GM12801 (cell line): Measurements from ENCODE around the gene DUSP28.

Experiments used
- TF ChIP-seq, protein P1 (sequence below): IDR thresholded peaks from one replicate; pipeline ENCODE4 v1.5.1; 2011; ENCODE audit warnings: control low read depth; ENCODE audit not compliant: insufficient read length; ENCODE audit errors: extremely low read depth

Gene DUSP28

DNA sequence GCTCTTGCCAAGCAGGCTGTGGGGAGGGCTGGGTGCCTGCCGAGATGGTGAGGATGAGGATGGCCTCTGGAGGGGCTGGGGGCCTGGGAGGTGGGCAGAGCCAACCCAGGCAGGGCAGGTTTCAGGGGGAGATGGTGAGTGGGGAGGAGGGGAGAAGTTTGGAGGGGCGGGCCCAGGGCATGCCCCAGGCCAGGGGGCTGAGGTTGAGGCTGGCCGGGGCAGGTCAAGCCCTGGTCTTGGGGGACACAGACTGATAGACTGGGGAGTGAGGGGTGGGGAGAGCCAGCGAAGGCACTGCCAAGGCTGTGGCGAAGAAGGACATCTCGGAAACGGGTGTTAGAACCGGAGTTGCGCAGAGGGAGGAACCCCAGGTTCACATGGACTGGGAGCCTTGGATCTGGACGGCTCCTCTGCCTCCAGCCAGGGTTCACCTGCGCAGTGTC is 39.0 kb downstream of the DUSP28 start:
- TF ChIP-seq, protein P1, sequence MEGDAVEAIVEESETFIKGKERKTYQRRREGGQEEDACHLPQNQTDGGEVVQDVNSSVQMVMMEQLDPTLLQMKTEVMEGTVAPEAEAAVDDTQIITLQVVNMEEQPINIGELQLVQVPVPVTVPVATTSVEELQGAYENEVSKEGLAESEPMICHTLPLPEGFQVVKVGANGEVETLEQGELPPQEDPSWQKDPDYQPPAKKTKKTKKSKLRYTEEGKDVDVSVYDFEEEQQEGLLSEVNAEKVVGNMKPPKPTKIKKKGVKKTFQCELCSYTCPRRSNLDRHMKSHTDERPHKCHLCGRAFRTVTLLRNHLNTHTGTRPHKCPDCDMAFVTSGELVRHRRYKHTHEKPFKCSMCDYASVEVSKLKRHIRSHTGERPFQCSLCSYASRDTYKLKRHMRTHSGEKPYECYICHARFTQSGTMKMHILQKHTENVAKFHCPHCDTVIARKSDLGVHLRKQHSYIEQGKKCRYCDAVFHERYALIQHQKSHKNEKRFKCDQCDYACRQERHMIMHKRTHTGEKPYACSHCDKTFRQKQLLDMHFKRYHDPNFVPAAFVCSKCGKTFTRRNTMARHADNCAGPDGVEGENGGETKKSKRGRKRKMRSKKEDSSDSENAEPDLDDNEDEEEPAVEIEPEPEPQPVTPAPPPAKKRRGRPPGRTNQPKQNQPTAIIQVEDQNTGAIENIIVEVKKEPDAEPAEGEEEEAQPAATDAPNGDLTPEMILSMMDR: no peak

DNA sequence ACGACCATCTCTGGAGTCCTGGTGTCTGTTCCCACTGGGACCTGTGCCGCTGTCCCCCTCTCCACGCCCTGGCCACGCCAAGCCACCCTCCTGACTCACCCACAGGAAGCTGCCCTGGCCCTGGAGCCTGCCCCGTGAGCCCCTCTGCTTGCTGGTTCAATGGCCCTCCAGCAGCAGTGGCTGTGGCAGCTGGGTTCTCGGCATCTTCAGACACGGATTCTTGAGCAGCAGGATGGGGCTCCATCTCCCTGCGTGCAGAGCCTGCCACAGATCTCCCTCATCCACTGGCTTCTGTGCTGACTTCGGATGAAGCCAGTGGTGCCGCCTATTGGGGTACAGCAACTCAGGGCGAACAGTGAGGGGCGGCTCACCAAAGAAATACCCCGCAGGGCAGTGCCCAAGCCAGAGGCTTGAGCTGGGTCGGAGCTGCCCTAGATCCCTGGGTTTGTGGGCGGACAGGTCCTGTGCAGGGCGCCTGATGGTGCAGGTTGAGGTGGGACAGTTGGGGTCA is 40.3 kb downstream of the DUSP28 start:
- TF ChIP-seq, protein P1: no peak

DNA sequence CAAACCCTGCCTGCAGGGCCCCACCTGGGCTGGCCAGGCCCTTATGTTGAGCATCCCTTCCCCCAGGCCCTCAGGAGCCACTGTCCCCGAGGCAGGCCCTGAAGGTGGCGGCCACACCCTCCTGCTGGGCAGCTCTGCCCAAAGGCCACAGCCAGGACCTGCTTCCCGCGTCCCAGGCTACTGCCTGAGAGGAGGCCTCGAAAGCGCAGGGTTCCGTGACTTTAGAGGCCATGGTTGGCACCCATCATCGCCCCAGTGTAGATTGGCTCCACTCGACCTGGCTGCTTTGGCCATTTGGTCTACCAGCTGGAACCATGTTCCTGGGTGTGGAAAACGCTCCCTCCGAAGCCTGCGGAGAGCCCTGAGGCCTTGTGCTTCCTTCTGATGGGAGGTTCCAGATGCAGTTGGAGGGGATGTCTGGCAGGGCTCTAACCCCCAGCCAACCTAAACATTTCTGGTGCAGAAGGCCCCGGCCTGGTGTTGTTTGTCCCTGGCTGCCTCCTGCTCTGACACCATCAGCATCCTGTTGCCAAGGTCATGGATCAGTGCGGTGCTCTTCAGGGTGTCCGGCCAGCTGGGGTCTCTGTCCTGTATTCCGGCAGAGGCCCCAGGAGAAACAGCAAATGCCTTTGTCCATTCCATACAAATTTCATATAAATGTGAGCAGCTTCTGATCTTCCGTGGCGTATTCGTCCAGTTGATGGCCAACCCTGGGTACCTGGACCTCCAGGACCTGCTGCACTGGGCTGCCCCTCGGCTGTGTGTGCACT is 41.1 kb downstream of the DUSP28 start:
- TF ChIP-seq, protein P1: no peak

DNA sequence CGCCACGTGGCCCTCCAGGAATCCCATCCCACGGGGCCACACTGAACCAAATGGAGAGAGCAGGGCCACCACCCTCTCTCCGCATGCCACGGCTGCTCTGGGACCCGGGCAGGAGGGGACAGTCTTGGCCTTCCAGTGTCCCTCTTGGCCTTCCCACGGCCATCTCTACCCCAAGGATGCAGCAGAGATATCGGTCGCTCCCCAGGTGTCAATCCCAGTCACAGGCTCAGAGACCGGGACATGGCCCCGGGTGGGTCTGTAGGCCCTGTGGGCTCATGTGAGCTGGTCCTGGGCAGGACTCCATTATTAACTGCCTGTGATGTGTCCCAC is 41.6 kb downstream of the DUSP28 start:
- TF ChIP-seq, protein P1: no peak

DNA sequence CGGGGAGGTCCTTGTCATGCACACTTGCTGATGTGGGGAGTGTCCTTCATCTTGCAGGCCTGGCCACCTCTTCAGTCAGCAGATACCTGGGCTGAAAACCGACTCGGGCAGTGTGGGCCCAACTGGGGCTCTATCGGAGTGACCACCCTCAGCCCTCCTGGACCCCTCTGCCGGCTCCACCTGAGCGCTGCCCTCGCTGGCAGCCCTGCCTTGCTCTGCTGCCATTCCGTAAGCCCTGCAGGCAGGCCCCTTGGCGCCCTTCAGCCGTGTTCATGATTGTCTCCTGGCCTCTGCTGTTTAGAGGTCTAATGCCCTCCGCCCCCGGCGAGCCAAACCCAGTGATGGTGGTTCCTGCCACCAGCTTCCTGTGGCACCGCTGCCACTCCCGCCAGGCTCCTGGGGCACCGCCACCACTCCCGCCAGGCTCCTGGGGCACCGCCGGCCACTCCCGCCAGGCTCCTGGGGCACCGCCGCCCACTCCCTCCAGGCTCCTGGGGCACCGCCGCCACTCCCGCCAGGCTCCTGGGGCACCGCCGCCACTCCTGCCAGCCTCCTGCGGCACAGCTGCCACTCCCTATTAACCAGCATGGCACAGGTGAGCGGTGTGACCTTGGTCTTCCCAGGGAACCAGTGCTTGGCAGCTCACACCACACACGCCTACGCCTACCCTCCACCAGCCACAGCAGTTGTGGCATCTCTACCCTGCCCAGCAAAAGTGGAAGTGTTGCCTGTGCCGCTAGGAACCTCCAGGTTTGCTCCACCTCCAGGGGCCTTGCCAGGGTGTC is 42.3 kb downstream of the DUSP28 start:
- TF ChIP-seq, protein P1: no peak

DNA sequence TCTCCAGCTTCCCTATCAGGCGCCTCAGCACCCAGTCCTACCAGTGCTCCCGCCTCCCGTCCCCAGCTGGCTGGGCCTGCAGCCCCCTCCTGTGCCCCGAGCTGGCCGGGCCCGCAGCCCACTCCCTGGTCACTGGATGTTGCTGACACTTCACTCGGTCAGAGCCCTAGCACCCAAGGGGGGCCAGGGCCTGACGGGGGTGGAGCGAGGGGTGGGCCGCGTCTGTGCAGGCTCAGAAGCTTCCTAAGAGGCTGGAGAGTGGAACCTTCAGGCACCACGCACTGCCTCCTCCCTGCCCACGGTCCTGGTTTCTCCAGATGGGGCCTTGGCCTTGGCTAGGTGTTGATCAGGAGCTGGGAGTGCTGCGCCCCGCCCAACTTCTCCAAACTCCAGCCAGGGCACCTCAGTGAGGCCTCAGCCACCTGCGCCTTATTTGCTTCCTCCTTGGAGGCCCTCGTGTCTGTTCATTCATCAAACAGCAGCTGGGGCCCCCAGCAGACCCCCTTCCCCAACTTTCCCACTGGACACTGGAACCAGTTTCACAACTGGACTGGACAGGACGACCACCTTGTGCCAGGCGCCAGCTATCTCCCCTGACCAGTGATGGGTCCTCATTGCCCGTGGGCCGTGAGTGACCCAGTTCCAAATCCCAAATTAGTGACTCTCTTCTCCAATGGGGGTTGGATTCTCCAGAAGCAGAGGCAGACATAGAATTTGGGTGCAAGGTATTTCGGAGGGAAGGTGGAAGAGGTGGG is 43.1 kb downstream of the DUSP28 start:
- TF ChIP-seq, protein P1: no peak

DNA sequence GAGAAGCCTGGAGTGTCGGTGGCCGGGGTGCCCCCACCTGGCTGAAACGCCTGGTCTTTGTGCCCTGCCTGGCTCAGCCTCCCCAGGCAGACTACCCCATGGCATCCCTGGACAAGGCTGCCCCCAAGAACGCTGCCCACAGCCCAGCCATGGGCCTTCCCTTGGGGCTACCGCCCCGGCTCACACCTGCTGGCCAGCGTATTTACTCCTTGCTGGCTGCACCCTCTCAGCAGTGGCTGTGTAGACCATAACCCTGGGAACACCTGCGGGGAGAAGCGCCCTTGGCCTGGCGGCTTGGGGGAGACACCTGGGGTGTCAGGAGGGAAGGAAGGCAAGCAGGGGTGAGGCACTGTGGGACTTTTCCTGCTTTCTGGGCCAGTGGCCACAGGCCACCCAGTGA is 43.7 kb downstream of the DUSP28 start:
- TF ChIP-seq, protein P1: no peak
